ENCODE data around the gene GPD1L. TPM values are rescaled to one million over a fixed set of nuclear protein-coding genes. Genes with fewer than 3 reads are reported as not detected.

GPD1L gene
- total and polyA plus RNA-seq, 2 of the 4 experiments (the other 2 are of a cell fraction) = 3.9 to 7.9 TPM

- no peaks in the 10 kb centered on the region for H3K36me3 ChIP-seq (ENCODE audit: control insufficient read depth, insufficient read depth, low read length)
- H3K56ac ChIP-seq (ENCODE audit: extremely low read depth, insufficient read depth, low read length) = no peak overlapping the region
- no peak overlapping the region; the same call in 1 of the 2 replicates for H2BK120ac ChIP-seq (ENCODE audit: low read depth, low read length)
- H3K9me1 ChIP-seq (ENCODE audit: insufficient read depth, low read length) = no peaks in the 10 kb centered on the region
- peak overlapping the region; percentile 92 for H4K8ac ChIP-seq (ENCODE audit: low read depth in 2 of 2, low read length in 2 of 2)
- WGBS, 2 experiments (ENCODE audit: extremely low coverage in 2 of 2, insufficient read length in 1 of 2) = 100% methylated on average over 1 of the region's 7 CpGs; no CpG with 5 or more reads in 1 of the 2 experiments
- H3K4ac ChIP-seq (ENCODE audit: low read depth, low read length) = peak overlapping the region; percentile 51; the same call in 1 of the 2 replicates
- no peak overlapping the region for H2AK5ac ChIP-seq (ENCODE audit: low read depth, low read length)
- ChIA-PET CTCF (interaction anchor here (0.6 kb wide), 2 partner anchors 182 to 604 kb away, joined by 3 read pairs; no protein-coding TSS in a partner anchor), POLR2A (ENCODE audit: unreplicated experiment) (no interaction called here)
- peaks cover 0 to 5% of the 10 kb centered on the region in 2 experiments; a peak in 1 of 4 replicates for H3K79me1 ChIP-seq (ENCODE audit: low read depth in 1 of 2, low read length in 2 of 2)
- H3K9ac ChIP-seq (ENCODE audit: low read depth, low read length) = peak overlapping the region; percentile 70; the same call in 1 of the 2 replicates
- peak overlapping the region; percentile 73; the same call in 1 of the 2 replicates for H3K27ac ChIP-seq (ENCODE audit: insufficient read depth, low read length)
- no peak overlapping the region for H3K4me3 ChIP-seq (ENCODE audit: insufficient read depth, low read depth, low read length)
- ATAC-seq (ENCODE audit: low read depth) (no peak), DNase-seq (peak; percentile 10)
- H3K18ac ChIP-seq (ENCODE audit: low read depth, low read length) = peak overlapping the region; percentile 73; the same call in 1 of the 2 replicates
- no peak overlapping the region for H2BK20ac ChIP-seq (ENCODE audit: low read depth, low read length)
- in situ Hi-C loops (cut with MboI; ENCODE audit: low sequenced_read_pairs) = no loop called here
- H2BK5ac ChIP-seq (ENCODE audit: low read depth, low read length, poor library complexity, severe bottlenecking) = no peak overlapping the region
- BruUV-seq (replicated peaks) = no TSS peak
- peaks cover 9% of the 10 kb centered on the region for H3K4me1 ChIP-seq (ENCODE audit: control insufficient read depth, insufficient read depth, low read length)
- no peak overlapping the region for H2BK15ac ChIP-seq (ENCODE audit: low read depth, low read length)
- H3K23ac ChIP-seq (ENCODE audit: low read depth, low read length) = no peak overlapping the region
- no peaks in the 10 kb centered on the region for H3K27me3 ChIP-seq (ENCODE audit: control insufficient read depth, insufficient read depth, low read length)
- peak overlapping the region; percentile 100 for H2AFZ ChIP-seq (replicated peaks; ENCODE audit: low read length, poor library complexity)
- peak overlapping the region; percentile 73; the same call in 1 of the 2 replicates for H4K91ac ChIP-seq (ENCODE audit: insufficient read depth, low read depth, low read length)
- peak overlapping the region; percentile 96 for H3K4me2 ChIP-seq (ENCODE audit: low read depth, low read length)
- H4K20me1 ChIP-seq (ENCODE audit: insufficient read depth, low read length) = no peaks in the 10 kb centered on the region
- peak overlapping the region; percentile 99 for H4K5ac ChIP-seq (ENCODE audit: low read depth, low read length)
- no peak overlapping the region for H2AK9ac ChIP-seq (replicated peaks; ENCODE audit: low read depth, low read length, poor library complexity)
- H3K9me3 ChIP-seq (ENCODE audit: control insufficient read depth, insufficient read depth, low read length) = peaks cover 13% of the 10 kb centered on the region
- intact Hi-C loops (cut with micrococcal nuclease) = loop anchor here (5.0 kb wide), 1 partner anchor 473 kb away; no protein-coding TSS in a partner anchor
- H3K14ac ChIP-seq (replicated peaks; ENCODE audit: low read depth, low read length) = 0 out of 2 replicates have a peak overlapping the region, but pooled peaks have one; percentile 14
- dilution Hi-C loops (cut with HindIII; ENCODE audit: low sequenced_read_pairs, unreplicated experiment) = no loop called here
- TF ChIP-seq NFE2L2 (IDR thresholded peaks at IDR 0.05; ENCODE audit: low read depth, low read length) (no peak), CTCF (conservative IDR thresholded peaks at IDR 0.05; ENCODE audit: low read depth, low read length) (no peak), SMC3 (IDR thresholded peaks at IDR 0.05; ENCODE audit: low read depth, low read length) (no peak), USF2 (IDR thresholded peaks at IDR 0.05; ENCODE audit: low read depth, low read length) (no peak), POLR2A (IDR thresholded peaks at IDR 0.05; ENCODE audit: low read depth, low read length) (no peak), FOS (IDR thresholded peaks at IDR 0.05; ENCODE audit: low read depth, low read length) (no peak), MXI1 (IDR thresholded peaks at IDR 0.05; ENCODE audit: borderline replicate concordance, low read depth, low read length) (no peak), BHLHE40 (IDR thresholded peaks at IDR 0.05; ENCODE audit: low read depth, low read length) (no peak), CHD1 (IDR thresholded peaks at IDR 0.05; ENCODE audit: low read depth, low read length) (no peak), RCOR1 (IDR thresholded peaks at IDR 0.05; ENCODE audit: insufficient replicate concordance, low read length) (no peak), RFX5 (IDR thresholded peaks at IDR 0.05; ENCODE audit: low read depth, low read length) (no peak), RAD21 (IDR thresholded peaks at IDR 0.05; ENCODE audit: low read length) (no peak), ELK1 (IDR thresholded peaks at IDR 0.05; ENCODE audit: borderline replicate concordance, low read depth, low read length) (no peak)
Measured at GRCh38 chr3:32105291-32106131, 909 bp upstream of the GPD1L start.
